K562 (cell line): ENCODE results near the gene XPC. TPM values are rescaled to one million over a fixed set of nuclear protein-coding genes. Genes with fewer than 3 reads are reported as not detected.

Experiments used
- ATAC-seq: fragments of 200-7000 bp; cut with Tn5 transposase; 3 replicates; pipeline ENCODE4 v1.9.1; 2020; ENCODE audit warnings: moderate library complexity
- BruUV-seq: library from RNA; stranded (reverse); fragments of 400-500 nt; replicated peaks from 2 replicates; lab custom pipeline; 2021; lab: Mats Ljungman, UMichigan
- CTCF ChIA-PET: fragments of 300-600 bp; formaldehyde crosslinking; extraction: SDS; loops from one replicate; lab custom pipeline; 2021; ENCODE audit warnings: low intra/inter-chr PET ratio; lab: Yijun Ruan, JAX
- POLR2A ChIA-PET: fragments of 300-600, 350-650 bp; sonication (Branson Sonifier 250); formaldehyde crosslinking; extraction: SDS; loops from one replicate; lab custom pipeline; 2021; ENCODE audit warnings: antibody characterized with exemption, inconsistent platforms; lab: Yijun Ruan, JAX
- DNase-seq, 4 experiments: peaks; one replicate each; pipeline versions ENCODE4 v3.0.0 to v3.0.0-alpha.2; 2011 to 2018; ENCODE audit warnings: low spot score in 3 of 4, mixed read lengths in 3 of 4; ENCODE audit errors: extremely low read depth in 1 of 4
- FAIRE-seq: peaks from 2 replicates; lab custom pipeline; 2011; peaks lifted over from hg19 to GRCh38; lab: Jason Lieb, UNC
- H2AFZ ChIP-seq: 2 replicates; pipeline ENCODE4 v1.6.0; 2011; ENCODE audit warnings: low read depth, low read length, control low read depth, inconsistent platforms
- H3K27ac ChIP-seq: fragments of 200-600 bp; 3 replicates; pipeline ENCODE4 v1.8.0; 2011; ENCODE audit warnings: low read depth, mild to moderate bottlenecking, control low read depth, inconsistent platforms, low read length, moderate library complexity, mixed read lengths; ENCODE audit errors: extremely low read depth
- H3K27me3 ChIP-seq, 2 experiments: fragments of 300-600 bp in 1 of 2; 2 replicates in 1 of 2; 3 replicates in 1 of 2; pipeline versions ENCODE4 v1.6.0 to v1.8.0; 2011; ENCODE audit warnings: inconsistent platforms in 2 of 2, low read length in 2 of 2, mild to moderate bottlenecking in 1 of 2, mixed read lengths in 1 of 2, moderate library complexity in 1 of 2; ENCODE audit not compliant: control insufficient read depth in 2 of 2, insufficient read depth in 2 of 2
- H3K36me3 ChIP-seq: fragments of 300-600 bp; 3 replicates; pipeline ENCODE4 v1.8.0; 2011; ENCODE audit warnings: mild to moderate bottlenecking, low read length, inconsistent platforms; ENCODE audit not compliant: control insufficient read depth, insufficient read depth
- H3K4me1 ChIP-seq, 2 experiments: fragments of 200-600 bp in 1 of 2; replicated peaks in 1 of 2; 2 replicates in 1 of 2; 3 replicates in 1 of 2; pipeline versions ENCODE4 v1.5.1 to v1.8.0; 2011; ENCODE audit warnings: inconsistent platforms in 2 of 2, low read length in 2 of 2, mild to moderate bottlenecking in 1 of 2, mixed read lengths in 1 of 2, moderate library complexity in 1 of 2; ENCODE audit not compliant: control insufficient read depth in 2 of 2, insufficient read depth in 2 of 2
- H3K4me2 ChIP-seq: 2 replicates; pipeline ENCODE4 v1.6.1; 2011; ENCODE audit warnings: low read length, control low read depth, inconsistent platforms, mixed read lengths; ENCODE audit not compliant: insufficient read depth
- H3K4me3 ChIP-seq: fragments of 200-600 bp; sonication (generic), shearing (Covaris generic); 2 replicates; pipeline ENCODE4 v1.5.1; 2016; ENCODE audit warnings: control low read depth, inconsistent platforms
- H3K79me2 ChIP-seq: fragments of 200-600 bp; 3 replicates; pipeline ENCODE4 v1.8.0; 2011; ENCODE audit warnings: low read length, inconsistent platforms; ENCODE audit not compliant: control insufficient read depth, insufficient read depth
- H3K9ac ChIP-seq, 2 experiments: 2 replicates each; pipeline versions ENCODE4 v1.6.0 to v1.6.1; 2011; ENCODE audit warnings: low read depth in 2 of 2, low read length in 2 of 2, control low read depth in 1 of 2, inconsistent platforms in 1 of 2, mild to moderate bottlenecking in 1 of 2, mixed read lengths in 1 of 2; ENCODE audit not compliant: insufficient read depth in 1 of 2
- H3K9me1 ChIP-seq: one replicate; pipeline ENCODE4 v1.6.0; 2011; ENCODE audit warnings: inconsistent platforms, mild to moderate bottlenecking, low read length, moderate library complexity; ENCODE audit not compliant: control insufficient read depth, insufficient read depth
- H3K9me3 ChIP-seq: replicated peaks from 2 replicates; pipeline ENCODE4 v1.5.1; 2011; ENCODE audit warnings: low read depth, low read length, inconsistent platforms; ENCODE audit not compliant: control insufficient read depth, insufficient read depth
- H4K20me1 ChIP-seq: replicated peaks from 2 replicates; pipeline ENCODE4 v1.6.1; 2011; ENCODE audit warnings: low read length, inconsistent platforms, mixed read lengths; ENCODE audit not compliant: control insufficient read depth, insufficient read depth
- CBX3 ChIP-seq, 2 experiments: IDR thresholded peaks; 1 replicate in 1 of 2; 2 replicates in 1 of 2; pipeline ENCODE4 v1.6.1; 2012; ENCODE audit warnings: inconsistent platforms in 2 of 2, low read length in 2 of 2, borderline replicate concordance in 1 of 2, control low read depth in 1 of 2
- CSDE1 ChIP-seq, 2 experiments: fragments of 450-650 bp; IDR thresholded peaks; 2 replicates each; pipeline ENCODE4 v1.6.1; 2016; ENCODE audit warnings: mild to moderate bottlenecking in 1 of 2
- KDM5B ChIP-seq: fragments of 200-600 bp; sonication (generic); IDR thresholded peaks from 2 replicates; pipeline ENCODE4 v1.6.1; 2012; ENCODE audit warnings: low read depth, mild to moderate bottlenecking, moderate library complexity, low read length, control low read depth, inconsistent platforms; ENCODE audit not compliant: insufficient replicate concordance
- LCOR ChIP-seq: sonication (generic); formaldehyde crosslinking; IDR thresholded peaks from 2 replicates; pipeline ENCODE4 v1.8.0; 2022; ENCODE audit warnings: mild to moderate bottlenecking, missing genetic modification reagents
- POLR2AphosphoS5 ChIP-seq: IDR thresholded peaks from 2 replicates; pipeline ENCODE4 v1.6.1; 2011; ENCODE audit warnings: mild to moderate bottlenecking, low read depth, low read length, moderate library complexity; ENCODE audit not compliant: control insufficient read depth, insufficient read depth
- POLR2G ChIP-seq: fragments of 200-400 bp; formaldehyde crosslinking; IDR thresholded peaks from 2 replicates; pipeline ENCODE4 v1.6.1; 2017; ENCODE audit warnings: low read depth, mild to moderate bottlenecking, antibody characterized with exemption, low read length, moderate library complexity
- SUPT5H ChIP-seq: fragments of 450-650 bp; IDR thresholded peaks from 2 replicates; pipeline ENCODE4 v1.6.1; 2016
- WGBS: fragments of 100-300 bp; shearing (Covaris generic); methylation state at CpG from one replicate; pipeline ENCODE4 v1.1.6; 2016; ENCODE audit warnings: low coverage, mixed read lengths; ENCODE audit not compliant: insufficient coverage; ENCODE audit errors: missing lambda C conversion rate; 5-methylcytosine and 5-hydroxymethylcytosine counted together
- in situ Hi-C: fragments of 300-500 bp; cut with MboI; formaldehyde crosslinking; loops from 4 replicates; pipeline ENCODE4 v1.15.0; 2018; ENCODE audit warnings: inconsistent platforms, mixed read lengths
- intact Hi-C: fragments of 100-400 bp; cut with micrococcal nuclease; formaldehyde crosslinking; loops from 2 replicates; pipeline ENCODE4 v1.14.2; 2022
- polyA plus RNA-seq, 8 experiments: library from polyadenylated mRNA; depleted of rRNA in 4 of 8; stranded (reverse) in 5 of 8; unstranded in 3 of 8; fragments of >200 nt; fragmentation: Nextera tagmentation in 2 of 8; fragmentation: Illumina TruSeq in 1 of 8; extraction: Ambion mirVana in 2 of 8; extraction: Trizol in 1 of 8; gene quantifications; 2 replicates each; pipeline versions ENCODE4 v1.2.1 to v1.2.3, GENCODE V29; 2011 to 2014; ENCODE audit warnings: inconsistent platforms in 1 of 8, missing spikeins in 1 of 8
- total RNA-seq, 7 experiments: library from RNA; depleted of rRNA in 6 of 7; stranded (reverse); fragments of >200 nt in 6 of 7; fragmentation: Illumina TruSeq in 2 of 7; extraction: Trizol in 2 of 7; gene quantifications; 2 replicates each; pipeline versions ENCODE4 v1.2.1 to v1.2.3, GENCODE V29; 2011 to 2021; ENCODE audit warnings: low replicate concordance in 1 of 7

XPC gene
- total and polyA plus RNA-seq, 9 of the 15 experiments (the other 6 are each of a cell fraction or from before 2014, with no cell fraction given): 3.8 to 54.7 (median 41.3) TPM

- Histone ChIP-seq H2AFZ (no peak overlapping the region), H3K4me3 (no peak overlapping the region), H3K9me1 (no peaks in the 10 kb centered on the region), H3K4me2 (no peak overlapping the region), H3K27me3 (no peaks in the 10 kb centered on the region), H3K9ac (peak overlapping the region in 1 of 2 experiments; percentile 4; a peak in 2 of 4 replicates), H3K9me3 (no peaks in the 10 kb centered on the region), H3K4me1 (peaks cover 0 to 3% of the 10 kb centered on the region in 2 experiments; a peak in 1 of 5 replicates), H4K20me1 (no peaks in the 10 kb centered on the region; the same call in 1 of the 2 replicates), H3K27ac (no peak overlapping the region), H3K79me2 (no peaks in the 10 kb centered on the region), H3K36me3 (peaks cover 74% of the 10 kb centered on the region; the same call in 2 of the 3 replicates)
- BruUV-seq: no TSS peak
- ChIA-PET CTCF (no interaction called here), POLR2A (interaction anchor here (0.5 to 4.2 kb wide), 4 partner anchors 11 to 114 kb away, joined by 3 to 24 read pairs (median 4); partner anchors contain the start of genes CHCHD4 and TMEM43)
- intact Hi-C loops: no loop called here
- DNase-seq: no peak
- in situ Hi-C loops: no loop called here
- TF ChIP-seq POLR2G (peak; percentile 35; the same call in 1 of the 2 replicates), SUPT5H (0 out of 2 replicates have a peak, but pooled peaks have one; percentile 31), KDM5B (no peak)
- no peak; the same call in 2 of the 3 replicates for ATAC-seq
- 89% methylated on average over 16 of the region's 16 CpGs for WGBS
- FAIRE-seq: no peak
Observed at GRCh38 chr3:14138109-14138877, 40.1 kb downstream of the XPC start.

GRCh38 chr3:14137445-14137844, 41.0 kb downstream of the XPC start:
- Histone ChIP-seq H3K36me3 (peaks cover 74% of the 10 kb centered on the region; the same call in 2 of the 3 replicates), H2AFZ (no peak overlapping the region), H3K4me1 (peaks cover 0 to 3% of the 10 kb centered on the region in 2 experiments; a peak in 1 of 5 replicates), H3K9me1 (no peaks in the 10 kb centered on the region), H4K20me1 (no peaks in the 10 kb centered on the region; the same call in 1 of the 2 replicates), H3K27ac (no peak overlapping the region), H3K27me3 (no peaks in the 10 kb centered on the region), H3K4me3 (no peak overlapping the region), H3K79me2 (no peaks in the 10 kb centered on the region), H3K9me3 (no peaks in the 10 kb centered on the region), H3K9ac (no peak overlapping the region; a peak in 1 of 4 replicates), H3K4me2 (no peak overlapping the region)
- CTCF ChIA-PET: no interaction called here
- in situ Hi-C loops (no loop called here), intact Hi-C loops (no loop called here)
- POLR2A ChIA-PET: interaction anchor here (0.8 to 4.2 kb wide), 2 partner anchors 10 to 12 kb away, joined by 4 to 24 read pairs; partner anchors contain the start of genes CHCHD4 and TMEM43
- TF ChIP-seq CBX3 (IDR thresholded peaks at IDR 0.05; ENCODE audit: borderline replicate concordance in 1 of 2, low read length in 2 of 2): no peak
- TF ChIP-seq POLR2AphosphoS5: 0 out of 2 replicates have a peak, but pooled peaks have one; percentile 3
- TF ChIP-seq CSDE1 (IDR thresholded peaks at IDR 0.05): no peak
- no peak for TF ChIP-seq LCOR (CRISPR knock-in tag)
- no peak for ATAC-seq
- FAIRE-seq: no peak
- DNase-seq: no peak
- no TSS peak for BruUV-seq
- WGBS: 50% methylated on average over 3 of the region's 3 CpGs
